Fibroblast of lung (primary cell): Measurements from ENCODE around the gene TDRD7. TPM values are rescaled to one million over a fixed set of nuclear protein-coding genes. Genes with fewer than 3 reads are reported as not detected.

ENCODE experiments used
- DNase-seq, 2 donors: peaks; one replicate each; pipeline versions ENCODE4 v3.0.0 to v3.0.0-alpha.2; 2010; ENCODE audit warnings: low read depth in 2 of 2
- H2AFZ ChIP-seq: 2 replicates; pipeline ENCODE4 v1.5.1; 2012; ENCODE audit warnings: low read length, control low read depth, inconsistent platforms
- H3K27ac ChIP-seq: 2 replicates; pipeline ENCODE4 v1.5.1; 2011; ENCODE audit warnings: low read length, control low read depth; ENCODE audit not compliant: insufficient read depth
- H3K27me3 ChIP-seq: 2 replicates; pipeline ENCODE4 v1.5.1; 2011; ENCODE audit warnings: mild to moderate bottlenecking, low read length; ENCODE audit not compliant: control insufficient read depth, insufficient read depth
- H3K36me3 ChIP-seq: 2 replicates; pipeline ENCODE4 v1.5.1; 2011; ENCODE audit warnings: low read length; ENCODE audit not compliant: control insufficient read depth, insufficient read depth
- H3K4me1 ChIP-seq: 2 replicates; pipeline ENCODE4 v1.5.1; 2011; ENCODE audit warnings: low read length; ENCODE audit not compliant: control insufficient read depth, insufficient read depth; ENCODE audit errors: extremely low read depth
- H3K4me2 ChIP-seq: 2 replicates; pipeline ENCODE4 v1.5.1; 2011; ENCODE audit warnings: low read length, control low read depth; ENCODE audit not compliant: insufficient read depth; ENCODE audit errors: extremely low read depth
- H3K4me3 ChIP-seq, 4 experiments: fragments of 200-600 bp in 1 of 4; sonication (generic) in 1 of 4; replicated peaks in 1 of 4; 2 replicates each; pipeline ENCODE4 v1.5.1; 2011 to 2016; ENCODE audit warnings: low read length in 4 of 4, low read depth in 3 of 4, mild to moderate bottlenecking in 3 of 4, control low read depth in 2 of 4, inconsistent platforms in 1 of 4, mixed read lengths in 1 of 4; ENCODE audit not compliant: insufficient read depth in 1 of 4; ENCODE audit errors: control extremely low read depth in 1 of 4
- H3K79me2 ChIP-seq: 2 replicates; pipeline ENCODE4 v1.5.1; 2012; ENCODE audit warnings: mild to moderate bottlenecking, low read length, inconsistent platforms; ENCODE audit not compliant: control insufficient read depth, insufficient read depth
- H3K9ac ChIP-seq: 2 replicates; pipeline ENCODE4 v1.5.1; 2011; ENCODE audit warnings: mild to moderate bottlenecking, low read length, control low read depth; ENCODE audit not compliant: insufficient read depth
- H3K9me3 ChIP-seq: 2 replicates; pipeline ENCODE4 v1.5.1; 2012; ENCODE audit warnings: low read depth, low read length; ENCODE audit not compliant: control insufficient read depth, insufficient read depth
- H4K20me1 ChIP-seq: 2 replicates; pipeline ENCODE4 v1.5.1; 2011; ENCODE audit warnings: low read length; ENCODE audit not compliant: control insufficient read depth, insufficient read depth; ENCODE audit errors: extremely low read depth
- CTCF ChIP-seq, 2 donors: IDR thresholded peaks in 1 of 2; conservative IDR thresholded peaks in 1 of 2; 1 replicate in 1 of 2; 2 replicates in 1 of 2; pipeline ENCODE4 v1.5.1; 2011 to 2012; ENCODE audit warnings: low read length in 2 of 2, control low read depth in 1 of 2, inconsistent platforms in 1 of 2, low read depth in 1 of 2, mild to moderate bottlenecking in 1 of 2
- EZH2 ChIP-seq: IDR thresholded peaks from 2 replicates; pipeline ENCODE4 v1.5.1; 2012; ENCODE audit warnings: low read length, control low read depth, mild to moderate bottlenecking; ENCODE audit errors: missing control alignments
- polyA plus RNA-seq, 2 donors: library from polyadenylated mRNA; depleted of rRNA in 1 of 2; stranded (reverse) in 1 of 2; unstranded in 1 of 2; fragments of >200 nt; gene quantifications; 2 replicates each; pipeline ENCODE4 v1.2.1, GENCODE V29; 2011 to 2012; ENCODE audit warnings: missing spikeins in 1 of 2
- total RNA-seq: library from RNA; depleted of rRNA; stranded (reverse); fragments of >200 nt; gene quantifications from 2 replicates; pipeline ENCODE4 v1.2.1, GENCODE V29; 2014

The TDRD7 gene
- total and polyA plus RNA-seq, 2 donors (not counting 1 experiment from before 2014, with no cell fraction given): 9.8 to 14.7 TPM

GRCh38 chr9:97425336-97425972 lies 13.6 kb downstream of the TDRD7 start:
- Histone ChIP-seq H3K4me1 (no peaks in the 10 kb centered on the region), H2AFZ (no peak overlapping the region), H3K36me3 (no peaks in the 10 kb centered on the region), H3K27ac (no peak overlapping the region), H3K9me3 (no peaks in the 10 kb centered on the region), H3K79me2 (peaks cover 2% of the 10 kb centered on the region), H3K27me3 (no peaks in the 10 kb centered on the region), H4K20me1 (no peaks in the 10 kb centered on the region), H3K9ac (no peak overlapping the region), H3K4me3 (no peak overlapping the region), H3K4me2 (no peak overlapping the region)
- TF ChIP-seq EZH2 (no peak), CTCF (conservative IDR thresholded peaks at IDR 0.05 in 1 of 2, IDR thresholded peaks at IDR 0.05 in 1 of 2; ENCODE audit: low read depth in 1 of 2, low read length in 2 of 2) (no peak)
- no peak for DNase-seq

- Histone ChIP-seq H3K4me2 (no peak overlapping the region), H3K4me1 (no peaks in the 10 kb centered on the region), H3K9ac (no peak overlapping the region), H3K9me3 (no peaks in the 10 kb centered on the region), H3K27me3 (no peaks in the 10 kb centered on the region), H3K79me2 (peaks cover 2% of the 10 kb centered on the region), H3K36me3 (no peaks in the 10 kb centered on the region), H2AFZ (no peak overlapping the region), H3K4me3 (no peak overlapping the region), H4K20me1 (no peaks in the 10 kb centered on the region), H3K27ac (no peak overlapping the region)
- TF ChIP-seq EZH2: no peak
- no peak for TF ChIP-seq CTCF (conservative IDR thresholded peaks at IDR 0.05 in 1 of 2, IDR thresholded peaks at IDR 0.05 in 1 of 2; ENCODE audit: low read depth in 1 of 2, low read length in 2 of 2)
- no peak for DNase-seq
These were observed 14.1 kb downstream of the TDRD7 start for GRCh38 chr9:97425973-97426336.

- no peaks in the 10 kb centered on the region for H3K27me3 ChIP-seq
- no peak for TF ChIP-seq CTCF (conservative IDR thresholded peaks at IDR 0.05 in 1 of 2, IDR thresholded peaks at IDR 0.05 in 1 of 2; ENCODE audit: low read depth in 1 of 2, low read length in 2 of 2)
- TF ChIP-seq EZH2: no peak
- no peaks in the 10 kb centered on the region for H3K4me1 ChIP-seq
- H3K27ac ChIP-seq: no peak overlapping the region
- H4K20me1 ChIP-seq: no peaks in the 10 kb centered on the region
- H3K9me3 ChIP-seq: no peaks in the 10 kb centered on the region
- no peak overlapping the region for H2AFZ ChIP-seq
- H3K4me3 ChIP-seq: no peak overlapping the region
- H3K9ac ChIP-seq: no peak overlapping the region
- H3K79me2 ChIP-seq: no peaks in the 10 kb centered on the region
- no peaks in the 10 kb centered on the region for H3K36me3 ChIP-seq
- no peak overlapping the region for H3K4me2 ChIP-seq
- no peak for DNase-seq
These were observed 16.0 kb downstream of the TDRD7 start for GRCh38 chr9:97427885-97428284.
